SIG-M5 (cell line): ENCODE measurements around the gene VSIG8.

Experiments used
- DNase-seq: peaks from one replicate; lab custom pipeline; 2025; lab: John Stamatoyannopoulos, UW

VSIG8 gene

DNA sequence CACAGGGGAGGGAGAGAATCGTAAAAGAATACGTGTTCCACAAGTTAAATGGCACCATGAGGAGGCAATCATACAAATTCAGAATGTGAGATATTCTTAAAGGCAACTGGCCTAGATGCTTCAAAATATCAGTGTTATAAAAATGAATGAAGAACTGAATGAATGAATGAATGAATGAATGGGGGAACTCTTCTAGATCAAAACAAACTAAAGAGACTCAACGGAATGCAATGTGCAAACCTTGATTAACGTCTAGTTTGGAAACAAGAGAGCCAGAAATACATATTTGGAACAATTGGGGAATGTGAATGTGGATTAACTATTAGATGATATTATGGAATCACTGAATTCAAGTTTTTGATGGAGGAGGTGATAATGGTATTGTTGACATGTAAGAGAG is 20.7 kb upstream of the VSIG8 start:
- DNase-seq = no peak

- DNase-seq = no peak
Observed at GRCh38 chr1:159882527-159882862, 20.0 kb upstream of the VSIG8 start.

DNA sequence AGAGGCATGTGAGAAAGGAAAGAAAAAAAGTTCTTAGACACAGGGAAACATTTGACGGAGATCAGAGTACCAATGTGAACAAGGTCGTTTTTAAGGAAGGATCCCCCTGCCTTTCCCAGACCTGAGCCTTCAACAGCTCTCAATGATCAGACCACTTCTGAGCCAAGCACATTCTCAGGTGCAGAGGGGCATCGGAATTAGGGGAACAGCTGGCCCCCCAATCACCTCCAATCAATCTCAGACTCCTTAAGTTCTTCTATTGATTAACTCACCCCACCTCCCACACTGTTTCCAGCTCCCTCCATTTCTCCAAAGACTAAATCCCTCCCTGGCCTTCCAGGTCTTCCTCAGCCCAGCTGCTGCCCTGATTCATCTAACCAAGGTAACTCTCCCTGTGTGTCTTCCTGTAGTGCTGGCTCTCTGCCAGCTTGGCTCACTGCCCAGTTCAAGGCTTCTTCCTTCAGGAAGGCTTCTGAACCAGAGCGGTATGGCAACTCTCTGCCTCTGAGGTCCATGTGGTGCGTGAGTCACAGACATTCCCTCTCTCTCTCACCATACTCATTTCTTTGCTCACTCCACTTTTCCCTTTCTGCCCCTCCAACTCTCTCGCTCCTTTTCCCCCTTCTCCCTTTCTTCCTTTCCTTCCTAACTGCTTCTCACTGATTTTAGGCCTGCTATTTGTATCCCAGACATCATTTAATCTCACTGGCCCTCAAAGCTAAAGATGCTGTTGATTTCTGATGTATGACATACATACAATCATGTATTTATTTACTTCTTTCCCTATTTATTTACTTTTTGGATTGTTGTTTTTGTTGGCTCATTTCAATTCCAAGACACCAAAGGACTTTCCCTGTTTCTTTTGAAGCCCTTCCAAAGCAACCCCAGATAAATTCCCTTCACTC is 19.4 kb upstream of the VSIG8 start:
- no peak for DNase-seq

DNA sequence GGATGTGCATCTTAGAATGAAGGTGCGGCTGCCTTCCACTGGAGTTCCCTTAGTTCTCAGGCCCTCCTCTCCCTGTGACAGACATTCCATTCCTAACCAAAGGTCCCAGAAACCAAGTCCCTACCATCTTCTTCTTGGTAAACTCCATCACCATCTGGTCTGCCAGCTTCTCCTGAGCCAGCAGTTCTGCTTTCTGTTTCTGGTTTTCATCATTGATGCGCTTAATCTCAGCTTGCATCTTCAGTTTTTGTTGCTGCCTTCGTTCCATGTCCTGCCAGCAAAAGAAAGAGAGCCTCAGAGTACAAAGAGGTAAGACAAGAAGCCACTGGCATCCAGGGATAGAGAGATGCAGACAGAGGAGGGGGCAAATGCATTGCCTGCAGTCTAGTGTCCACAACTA is 18.0 kb upstream of the VSIG8 start:
- DNase-seq = no peak

DNA sequence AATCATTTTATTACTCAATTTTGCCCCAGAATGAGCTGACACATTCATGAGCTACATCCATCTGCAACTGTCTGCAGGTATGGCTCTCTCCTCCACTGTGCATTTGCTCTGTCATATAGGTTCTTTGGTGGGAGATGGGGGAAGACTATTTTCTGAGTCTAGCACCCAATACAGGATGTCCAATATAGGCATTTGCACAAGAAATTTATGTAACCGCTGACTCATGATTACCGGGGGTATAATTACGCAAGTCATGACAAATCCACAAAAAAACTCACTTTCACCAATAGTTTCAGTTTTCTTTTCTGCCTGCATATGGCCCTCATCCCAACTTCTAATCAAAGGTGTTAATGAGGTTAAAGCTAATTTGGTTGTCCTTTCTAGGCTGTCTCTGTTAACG is 17.5 kb upstream of the VSIG8 start:
- peak; percentile 90 for DNase-seq

DNA sequence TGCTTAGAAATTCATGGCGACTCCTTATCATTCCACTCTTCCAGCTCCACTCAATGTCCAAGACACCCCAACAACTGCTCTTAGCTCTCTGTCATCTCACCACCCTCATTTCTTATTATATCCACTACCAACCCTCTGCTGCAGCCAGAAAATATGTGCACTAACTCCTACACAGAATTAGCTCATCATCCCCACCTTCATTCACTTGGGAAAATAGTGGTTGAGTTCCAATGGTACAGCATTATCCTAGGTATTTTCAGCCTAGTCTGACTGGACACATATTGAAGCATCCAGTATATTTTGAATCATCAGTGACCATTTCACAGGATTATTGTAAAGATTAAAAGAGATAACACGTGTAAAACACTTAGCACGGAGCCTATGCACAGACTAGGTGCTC is 16.7 kb upstream of the VSIG8 start:
- DNase-seq = no peak

- DNase-seq = no peak
Observed at GRCh38 chr1:159877695-159878444, 15.4 kb upstream of the VSIG8 start.

- DNase-seq = no peak
Observed at GRCh38 chr1:159873530-159874143, 11.2 kb upstream of the VSIG8 start.

GRCh38 chr1:159872891-159873290 is 10.4 kb upstream of the VSIG8 start:
- DNase-seq = no peak

- DNase-seq = no peak
Observed at GRCh38 chr1:159870704-159871103, 8.2 kb upstream of the VSIG8 start.

GRCh38 chr1:159869607-159870006 is 7.2 kb upstream of the VSIG8 start:
- no peak for DNase-seq

GRCh38 chr1:159869173-159869572 is 6.7 kb upstream of the VSIG8 start:
- no peak for DNase-seq

DNA sequence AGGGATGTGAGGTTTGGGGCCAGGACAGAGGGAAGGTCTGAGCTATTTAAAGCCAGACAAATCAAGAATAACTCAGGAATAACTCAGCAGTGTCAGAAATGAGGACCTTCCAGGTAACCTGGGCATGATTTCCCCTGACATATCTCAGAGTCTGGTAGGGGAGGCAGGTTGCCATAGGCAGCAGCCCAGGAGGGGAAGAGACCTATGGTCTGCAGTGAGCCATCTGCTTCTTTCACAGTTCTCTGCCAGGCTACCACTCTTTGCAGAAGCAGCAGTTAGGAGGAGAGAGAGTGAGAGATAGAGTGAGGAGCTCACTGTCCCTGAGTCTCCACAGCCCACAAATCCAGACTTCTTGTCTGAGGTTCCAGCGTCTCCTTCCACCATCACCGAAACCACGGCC is 6.3 kb upstream of the VSIG8 start:
- no peak for DNase-seq

DNA sequence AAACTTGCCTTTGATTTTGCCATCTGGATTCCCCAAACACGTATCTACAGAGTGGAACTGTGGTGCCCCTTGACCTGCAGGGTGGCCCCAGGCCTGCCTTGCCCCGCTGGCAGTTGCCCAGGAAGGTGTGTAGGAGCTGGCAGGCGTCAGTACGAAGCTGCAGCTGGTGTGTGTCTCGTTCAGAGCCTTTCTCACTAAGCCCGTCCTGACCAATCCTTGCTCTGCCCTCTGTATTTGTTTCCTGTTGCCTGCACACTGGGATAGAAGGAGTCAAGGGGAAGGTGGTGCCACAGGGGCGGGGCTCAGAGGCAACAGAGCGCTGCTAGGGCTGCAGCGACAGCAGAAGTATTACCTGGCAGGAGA is 5.2 kb upstream of the VSIG8 start:
- no peak for DNase-seq

DNA sequence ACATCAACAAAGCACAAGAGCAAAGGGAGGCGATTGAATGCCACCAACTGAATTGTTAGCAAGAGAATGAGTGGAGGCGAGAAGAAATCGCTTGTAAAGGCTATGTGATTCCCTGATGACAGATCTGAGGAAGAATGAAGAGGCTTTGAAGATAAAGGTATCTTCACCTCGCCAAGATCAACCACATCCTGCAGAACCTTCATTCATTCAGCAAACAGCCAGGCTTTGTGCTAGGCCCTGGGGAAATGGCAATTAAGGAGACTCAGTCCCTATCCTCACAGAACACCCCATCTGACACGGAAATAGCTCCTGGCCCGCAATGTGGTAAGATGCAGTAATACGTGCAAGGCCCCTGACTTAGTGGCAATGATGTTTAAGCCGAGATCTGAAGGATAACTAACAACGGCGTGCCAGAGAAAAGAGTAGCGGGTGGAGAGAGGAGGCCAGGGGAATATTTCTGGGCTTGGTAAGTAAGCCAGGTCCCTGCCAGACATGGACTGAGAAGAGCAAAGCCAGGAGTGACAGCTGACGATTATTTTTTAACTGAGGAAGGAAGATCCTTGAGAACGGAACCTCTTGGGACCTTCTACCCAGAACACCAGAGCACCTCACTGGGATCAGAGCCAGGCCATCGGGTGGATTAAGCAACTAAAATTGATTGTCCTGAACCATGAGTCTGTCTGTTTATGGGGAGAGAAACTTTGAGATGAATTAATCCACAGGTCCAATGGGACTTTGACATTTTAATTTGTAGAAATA is 4.6 kb upstream of the VSIG8 start:
- no peak for DNase-seq

GRCh38 chr1:159866066-159866465 is 3.6 kb upstream of the VSIG8 start:
- no peak for DNase-seq

- no peak for DNase-seq
Observed at GRCh38 chr1:159864262-159864661, 1.8 kb upstream of the VSIG8 start.

DNA sequence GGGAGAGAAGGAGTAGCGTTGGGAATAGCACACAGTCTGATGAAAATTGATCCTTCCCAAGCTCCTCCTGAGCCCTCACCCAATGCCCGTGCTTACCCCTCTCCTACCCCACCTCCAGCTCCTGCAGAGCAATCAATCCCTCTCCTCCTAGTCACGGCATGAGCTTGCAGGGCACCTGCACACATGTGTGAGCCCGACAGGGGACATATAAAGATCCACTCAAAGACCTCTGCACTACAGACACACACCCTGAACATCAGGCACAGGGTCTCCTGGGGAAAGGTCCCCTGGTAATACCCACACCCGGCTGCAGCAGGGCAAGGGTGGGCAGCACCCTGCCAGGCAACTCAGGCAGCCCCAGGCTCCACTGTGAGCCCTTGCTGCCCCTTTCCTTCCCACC is 426 bp downstream of the VSIG8 start:
- no peak for DNase-seq

DNA sequence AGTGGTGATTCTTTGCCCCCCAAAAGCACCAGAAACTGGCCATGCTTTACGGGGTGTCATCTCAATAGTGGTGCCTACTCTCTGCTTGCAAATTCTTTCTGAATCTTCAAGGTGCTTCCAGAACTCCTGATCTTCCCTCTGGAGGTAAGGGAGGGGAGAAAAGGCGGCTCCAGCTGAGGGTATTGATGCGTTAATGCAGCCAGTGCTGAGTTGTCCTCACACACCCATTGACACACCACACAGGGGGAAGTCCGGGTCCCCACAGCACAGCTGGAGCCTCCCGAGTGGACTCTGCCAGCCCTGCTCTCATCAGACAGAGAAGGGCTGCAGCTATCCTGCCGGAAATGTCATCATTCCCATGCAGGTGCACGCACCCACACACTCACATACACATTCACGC is 1.2 kb downstream of the VSIG8 start:
- no peak for DNase-seq

DNA sequence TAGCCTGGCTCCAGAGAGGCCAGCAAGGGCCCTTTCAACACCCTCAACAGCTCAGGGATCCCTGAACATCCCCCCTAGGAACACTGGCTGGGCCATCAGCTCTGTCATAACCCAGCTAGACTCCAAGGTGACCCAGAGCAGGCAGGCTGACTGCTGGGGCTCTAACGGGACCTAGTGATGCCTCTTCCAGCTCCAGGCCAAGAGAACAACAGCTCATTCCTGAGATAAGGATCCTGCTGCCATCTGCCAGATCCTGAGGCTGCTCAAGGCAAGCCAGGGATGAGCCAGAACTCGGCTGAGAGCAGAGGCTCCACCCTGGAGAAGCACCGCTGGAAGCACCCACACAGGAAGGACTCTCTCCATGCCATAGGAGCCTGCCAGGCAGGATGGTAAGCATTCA is 2.0 kb downstream of the VSIG8 start:
- no peak for DNase-seq

- no peak for DNase-seq
Observed at GRCh38 chr1:159859767-159860322, 2.6 kb downstream of the VSIG8 start.

DNA sequence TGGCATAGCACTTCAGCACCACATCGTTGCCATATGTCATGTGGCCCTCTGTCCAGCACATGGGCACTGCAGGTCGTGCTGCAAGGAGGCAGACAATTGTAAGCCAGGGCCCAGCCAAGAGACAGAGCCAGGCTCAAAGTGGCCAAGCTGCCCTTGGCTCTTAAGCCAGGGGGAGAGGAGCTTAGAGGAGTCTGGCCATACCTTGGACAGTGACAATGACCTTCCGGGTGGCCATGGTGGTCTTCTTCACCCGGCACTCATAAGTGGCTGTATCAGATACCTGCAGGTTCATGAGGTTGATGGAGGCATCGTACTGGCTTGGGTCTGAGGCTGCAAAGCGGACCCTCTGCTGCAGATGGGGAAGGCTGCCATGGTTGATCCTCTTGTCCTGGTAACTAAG is 4.6 kb downstream of the VSIG8 start:
- DNase-seq = no peak
